Liver (tissue), 3 donors: Measurements from ENCODE around the gene TBX15.

Experiments
- CTCF ChIP-seq: fragments of 150-350 bp; IDR thresholded peaks from 2 replicates; pipeline ENCODE4 v1.5.1; 2017; ENCODE audit warnings: improper control_type of control experiment, low read depth, low read length; ENCODE audit not compliant: missing input control
- FOXA1 ChIP-seq: IDR thresholded peaks from 2 replicates; pipeline ENCODE4 v1.6.1; 2016; ENCODE audit warnings: antibody characterized with exemption
- GABPA ChIP-seq, 2 donors: IDR thresholded peaks in 1 of 2; conservative IDR thresholded peaks in 1 of 2; 2 replicates each; pipeline ENCODE4 v1.6.1; 2016; ENCODE audit warnings: antibody characterized with exemption in 2 of 2, mild to moderate bottlenecking in 1 of 2, moderate library complexity in 1 of 2
- HNF4A ChIP-seq, 2 donors: conservative IDR thresholded peaks; 2 replicates each; pipeline ENCODE4 v1.6.1; 2016; ENCODE audit warnings: antibody characterized with exemption in 2 of 2, mild to moderate bottlenecking in 2 of 2
- HNF4G ChIP-seq: IDR thresholded peaks from 2 replicates; pipeline ENCODE4 v1.6.1; 2016; ENCODE audit warnings: antibody characterized with exemption
- JUND ChIP-seq, 2 donors: IDR thresholded peaks; 2 replicates each; pipeline ENCODE4 v1.6.1; 2016; ENCODE audit warnings: antibody characterized with exemption in 2 of 2
- MAX ChIP-seq: IDR thresholded peaks from 2 replicates; pipeline ENCODE4 v1.6.1; 2016; ENCODE audit warnings: antibody characterized with exemption
- RAD21 ChIP-seq, 2 donors: IDR thresholded peaks; 2 replicates each; pipeline ENCODE4 v1.6.1; 2016; ENCODE audit warnings: antibody characterized with exemption in 2 of 2, mild to moderate bottlenecking in 2 of 2
- REST ChIP-seq: IDR thresholded peaks from 2 replicates; pipeline ENCODE4 v1.6.1; 2016; ENCODE audit warnings: antibody characterized with exemption, mild to moderate bottlenecking
- SP1 ChIP-seq: IDR thresholded peaks from 2 replicates; pipeline ENCODE4 v1.6.1; 2018; ENCODE audit warnings: antibody characterized with exemption, mild to moderate bottlenecking
- TAF1 ChIP-seq: conservative IDR thresholded peaks from 2 replicates; pipeline ENCODE4 v1.6.1; 2016; ENCODE audit warnings: antibody characterized with exemption, mild to moderate bottlenecking
- YY1 ChIP-seq: IDR thresholded peaks from 2 replicates; pipeline ENCODE4 v1.6.1; 2016; ENCODE audit warnings: antibody characterized with exemption, mild to moderate bottlenecking
- TF ChIP-seq, protein P1 (sequence below): IDR thresholded peaks from 2 replicates; pipeline ENCODE4 v1.6.1; 2016; ENCODE audit warnings: antibody characterized with exemption
- donor health status: healthy.
- donor health status: healthy.

DNA sequence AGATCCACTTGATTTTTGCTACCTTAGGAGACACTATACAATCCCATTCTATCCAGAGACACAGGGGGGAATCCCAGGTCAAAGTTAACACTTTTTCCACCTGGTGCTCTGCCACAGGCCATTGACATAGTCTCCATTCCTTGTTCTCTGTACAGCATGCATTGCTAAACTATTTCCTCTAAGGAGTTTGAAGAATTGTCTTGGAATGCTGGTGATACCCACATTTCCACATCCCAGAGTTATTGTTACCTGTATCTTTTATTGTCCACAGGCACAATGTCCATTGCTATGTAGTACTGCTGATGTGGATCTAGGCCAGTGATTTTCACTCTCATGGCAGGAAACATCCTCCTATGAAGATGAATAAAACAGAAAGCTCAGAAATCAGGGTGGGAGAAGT lies 61.9 kb downstream of the TBX15 start:
- no peak for TF ChIP-seq YY1
- TF ChIP-seq CTCF = no peak
- TF ChIP-seq, protein P1, sequence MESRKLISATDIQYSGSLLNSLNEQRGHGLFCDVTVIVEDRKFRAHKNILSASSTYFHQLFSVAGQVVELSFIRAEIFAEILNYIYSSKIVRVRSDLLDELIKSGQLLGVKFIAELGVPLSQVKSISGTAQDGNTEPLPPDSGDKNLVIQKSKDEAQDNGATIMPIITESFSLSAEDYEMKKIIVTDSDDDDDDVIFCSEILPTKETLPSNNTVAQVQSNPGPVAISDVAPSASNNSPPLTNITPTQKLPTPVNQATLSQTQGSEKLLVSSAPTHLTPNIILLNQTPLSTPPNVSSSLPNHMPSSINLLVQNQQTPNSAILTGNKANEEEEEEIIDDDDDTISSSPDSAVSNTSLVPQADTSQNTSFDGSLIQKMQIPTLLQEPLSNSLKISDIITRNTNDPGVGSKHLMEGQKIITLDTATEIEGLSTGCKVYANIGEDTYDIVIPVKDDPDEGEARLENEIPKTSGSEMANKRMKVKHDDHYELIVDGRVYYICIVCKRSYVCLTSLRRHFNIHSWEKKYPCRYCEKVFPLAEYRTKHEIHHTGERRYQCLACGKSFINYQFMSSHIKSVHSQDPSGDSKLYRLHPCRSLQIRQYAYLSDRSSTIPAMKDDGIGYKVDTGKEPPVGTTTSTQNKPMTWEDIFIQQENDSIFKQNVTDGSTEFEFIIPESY = no peak
- TF ChIP-seq REST = no peak
- TF ChIP-seq TAF1 = no peak
- TF ChIP-seq RAD21 (IDR thresholded peaks at IDR 0.05) = no peak
- TF ChIP-seq FOXA1 = no peak
- TF ChIP-seq GABPA (IDR thresholded peaks at IDR 0.05 in 1 of 2, conservative IDR thresholded peaks at IDR 0.05 in 1 of 2) = no peak
- TF ChIP-seq HNF4G = no peak
- no peak for TF ChIP-seq SP1
- TF ChIP-seq JUND (IDR thresholded peaks at IDR 0.05) = no peak
- no peak for TF ChIP-seq MAX
- no peak for TF ChIP-seq HNF4A (conservative IDR thresholded peaks at IDR 0.05)
